Neural cell (in vitro differentiated cells): Measurements from ENCODE around the gene MALAT1. TPM values are rescaled to one million over a fixed set of nuclear protein-coding genes. Genes with fewer than 3 reads are reported as not detected.

Source experiments
- H2AFZ ChIP-seq: fragments of 200-600, 300-800 bp; sonication (generic), shearing (Covaris generic); 2 replicates; pipeline ENCODE4 v1.6.0; 2014; ENCODE audit warnings: low read depth, mild to moderate bottlenecking, antibody characterized with exemption, low read length, moderate library complexity
- H3F3A ChIP-seq: fragments of 200-600 bp; shearing (Covaris generic); 2 replicates; pipeline ENCODE4 v1.6.1; 2016; ENCODE audit warnings: mild to moderate bottlenecking, moderate library complexity, mixed read lengths, antibody characterized with exemption, low read length; ENCODE audit not compliant: insufficient read depth, poor library complexity, severe bottlenecking
- H3K27ac ChIP-seq: fragments of 200-600, 300-800 bp; sonication (generic), shearing (Covaris generic); 2 replicates; pipeline ENCODE4 v1.5.1; 2014; ENCODE audit warnings: mild to moderate bottlenecking, low read length, moderate library complexity
- H3K27me3 ChIP-seq: fragments of 300-800, 200-600 bp; sonication (generic), shearing (Covaris generic); 2 replicates; pipeline ENCODE4 v1.6.0; 2014; ENCODE audit warnings: mild to moderate bottlenecking, low read depth, low read length, moderate library complexity; ENCODE audit not compliant: insufficient read depth
- H3K36me3 ChIP-seq: fragments of 300-800, 200-600 bp; sonication (generic), shearing (Covaris generic); 2 replicates; pipeline ENCODE4 v1.5.1; 2014; ENCODE audit warnings: mild to moderate bottlenecking, antibody characterized with exemption, low read length, moderate library complexity; ENCODE audit not compliant: insufficient read depth
- H3K4me2 ChIP-seq: fragments of 300-800, 200-600 bp; sonication (generic), shearing (Covaris generic); 2 replicates; pipeline ENCODE4 v1.6.0; 2014; ENCODE audit warnings: mild to moderate bottlenecking, low read length
- H3K4me3 ChIP-seq: fragments of 300-800, 200-600 bp; sonication (generic), shearing (Covaris generic); 2 replicates; pipeline ENCODE4 v1.5.1; 2014; ENCODE audit warnings: mild to moderate bottlenecking, low read length, moderate library complexity
- H3K79me2 ChIP-seq: fragments of 200-600 bp; shearing (Covaris generic); replicated peaks from 2 replicates; pipeline ENCODE4 v1.6.0; 2014; ENCODE audit warnings: mild to moderate bottlenecking, low read length, moderate library complexity; ENCODE audit not compliant: insufficient read depth
- H3K9ac ChIP-seq: fragments of 300-800, 200-600 bp; sonication (generic), shearing (Covaris generic); 2 replicates; pipeline ENCODE4 v1.6.1; 2016; ENCODE audit warnings: mild to moderate bottlenecking, low read length, mixed read lengths
- H3K9me2 ChIP-seq: fragments of 200-600 bp; shearing (Covaris generic); 2 replicates; pipeline ENCODE4 v1.6.1; 2016; ENCODE audit warnings: mild to moderate bottlenecking, low read length, mixed read lengths; ENCODE audit not compliant: insufficient read depth
- H3K9me3 ChIP-seq: fragments of 200-600, 300-800 bp; sonication (generic), shearing (Covaris generic); 2 replicates; pipeline ENCODE4 v1.6.1; 2016; ENCODE audit warnings: mild to moderate bottlenecking, mixed run types, low read length, moderate library complexity, mixed read lengths
- H4K20me1 ChIP-seq: fragments of 200-600 bp; shearing (Covaris generic); 2 replicates; pipeline ENCODE4 v1.6.1; 2016; ENCODE audit warnings: mild to moderate bottlenecking, mixed run types; ENCODE audit not compliant: insufficient read depth
- EP300 ChIP-seq: fragments of 450-650 bp; conservative IDR thresholded peaks from 2 replicates; pipeline ENCODE4 v1.6.1; 2014; ENCODE audit warnings: antibody characterized with exemption, mild to moderate bottlenecking, moderate library complexity; ENCODE audit not compliant: poor library complexity, severe bottlenecking
- EZH2 ChIP-seq: fragments of 200-600, 300-800 bp; shearing (Covaris generic), sonication (generic); IDR thresholded peaks from 2 replicates; pipeline ENCODE4 v1.6.1; 2014; ENCODE audit warnings: antibody characterized with exemption, low read length, borderline replicate concordance, mild to moderate bottlenecking; ENCODE audit not compliant: insufficient read depth, poor library complexity, severe bottlenecking
- MXI1 ChIP-seq: fragments of 450-650 bp; conservative IDR thresholded peaks from 2 replicates; pipeline ENCODE4 v1.6.1; 2014; ENCODE audit warnings: antibody characterized with exemption, mild to moderate bottlenecking; ENCODE audit not compliant: poor library complexity, severe bottlenecking
- POLR2AphosphoS5 ChIP-seq: IDR thresholded peaks from 2 replicates; pipeline ENCODE4 v1.6.1; 2012
- RAD21 ChIP-seq: fragments of 450-650 bp; conservative IDR thresholded peaks from 2 replicates; pipeline ENCODE4 v1.6.1; 2014; ENCODE audit warnings: antibody characterized with exemption, mild to moderate bottlenecking, moderate library complexity
- SMC3 ChIP-seq: fragments of 450-650 bp; conservative IDR thresholded peaks from 2 replicates; pipeline ENCODE4 v1.6.1; 2014; ENCODE audit warnings: antibody characterized with exemption, mild to moderate bottlenecking, moderate library complexity; ENCODE audit not compliant: poor library complexity
- TAF1 ChIP-seq: IDR thresholded peaks from 2 replicates; pipeline ENCODE4 v1.6.1; 2012; ENCODE audit warnings: low read depth
- polyA plus RNA-seq: library from polyadenylated mRNA; depleted of rRNA; stranded (reverse); fragments of >200 nt; gene quantifications from 2 replicates; pipeline ENCODE4 v1.2.3, GENCODE V29; 2014
- TF ChIP-seq, protein P1 (sequence below): IDR thresholded peaks from 2 replicates; pipeline ENCODE4 v1.6.1; 2012; ENCODE audit warnings: borderline replicate concordance
- TF ChIP-seq, protein P2 (sequence below): fragments of 450-650 bp; IDR thresholded peaks from 2 replicates; pipeline ENCODE4 v1.5.1; 2014; ENCODE audit warnings: antibody characterized with exemption, mild to moderate bottlenecking, moderate library complexity; ENCODE audit not compliant: poor library complexity, severe bottlenecking

Gene MALAT1
- polyA plus RNA-seq, 1 donor from 2014 or later, result 1,383 TPM

DNA sequence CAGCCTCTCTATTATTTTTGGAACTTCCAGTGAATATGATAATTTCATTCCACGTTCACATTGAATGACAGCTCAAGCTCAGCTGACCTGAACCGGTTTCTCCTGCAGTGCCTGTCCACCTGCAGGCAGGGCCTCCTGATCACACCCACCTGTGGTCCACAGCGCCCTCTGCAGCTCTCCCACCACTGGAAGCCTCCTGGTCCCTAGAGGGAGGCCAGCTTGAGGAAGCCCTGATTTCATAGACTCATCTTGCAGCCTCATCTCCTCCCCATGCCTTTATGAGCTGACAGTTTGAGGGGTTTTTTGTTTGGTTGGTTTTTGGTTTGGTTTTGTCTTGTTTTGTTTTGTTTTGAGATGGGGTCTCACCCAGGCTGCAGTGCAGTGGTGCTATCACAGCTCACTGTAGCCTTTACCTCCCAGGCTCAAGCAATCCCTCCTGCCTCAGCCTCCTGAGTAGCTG is 29.9 kb upstream of the MALAT1 start:
- H3K27me3 ChIP-seq, result no peaks in the 10 kb centered on the region

DNA sequence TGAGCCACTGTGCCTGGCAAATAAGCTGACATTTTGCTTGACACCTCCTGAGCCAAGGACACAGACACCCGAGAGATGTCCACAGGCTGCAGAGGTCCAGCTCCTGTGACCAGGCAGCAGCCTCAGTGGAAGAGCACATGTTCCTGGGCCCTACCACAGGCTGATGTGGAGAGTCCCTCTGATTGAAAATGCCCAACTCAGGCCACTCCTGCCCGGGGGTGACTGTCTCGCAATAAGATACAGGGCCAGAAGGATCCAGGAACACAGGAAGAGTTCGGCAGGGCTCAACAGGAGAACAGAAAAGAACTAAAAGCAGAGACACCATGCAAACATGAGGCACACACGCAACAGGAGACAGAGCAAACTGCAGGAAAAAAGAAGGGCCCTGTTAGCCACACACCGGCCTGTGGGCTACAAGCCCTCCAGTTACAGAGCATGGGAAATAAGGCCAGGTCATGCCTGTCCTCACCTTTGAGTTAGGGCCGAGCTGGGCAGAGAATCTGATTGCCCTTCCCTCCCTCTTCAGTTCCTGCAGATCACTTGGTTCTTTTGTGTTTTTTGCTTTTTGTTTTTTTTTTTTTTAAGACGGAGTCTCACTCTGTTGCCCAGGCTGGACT is 28.3 kb upstream of the MALAT1 start:
- Histone ChIP-seq H3K79me2 (peaks cover 8% of the 10 kb centered on the region), H3K4me3 (no peak overlapping the region), H3K4me2 (no peak overlapping the region), H3K9ac (no peak overlapping the region), H4K20me1 (no peaks in the 10 kb centered on the region), H3F3A (no peaks in the 10 kb centered on the region), H3K36me3 (no peaks in the 10 kb centered on the region), H3K9me2 (no peaks in the 10 kb centered on the region), H3K9me3 (no peaks in the 10 kb centered on the region), H3K27ac (no peak overlapping the region), H2AFZ (no peak overlapping the region), H3K27me3 (no peaks in the 10 kb centered on the region)
- TF ChIP-seq EZH2, result no peak
- no peak for TF ChIP-seq TAF1
- no peak for TF ChIP-seq SMC3
- TF ChIP-seq, protein P1, sequence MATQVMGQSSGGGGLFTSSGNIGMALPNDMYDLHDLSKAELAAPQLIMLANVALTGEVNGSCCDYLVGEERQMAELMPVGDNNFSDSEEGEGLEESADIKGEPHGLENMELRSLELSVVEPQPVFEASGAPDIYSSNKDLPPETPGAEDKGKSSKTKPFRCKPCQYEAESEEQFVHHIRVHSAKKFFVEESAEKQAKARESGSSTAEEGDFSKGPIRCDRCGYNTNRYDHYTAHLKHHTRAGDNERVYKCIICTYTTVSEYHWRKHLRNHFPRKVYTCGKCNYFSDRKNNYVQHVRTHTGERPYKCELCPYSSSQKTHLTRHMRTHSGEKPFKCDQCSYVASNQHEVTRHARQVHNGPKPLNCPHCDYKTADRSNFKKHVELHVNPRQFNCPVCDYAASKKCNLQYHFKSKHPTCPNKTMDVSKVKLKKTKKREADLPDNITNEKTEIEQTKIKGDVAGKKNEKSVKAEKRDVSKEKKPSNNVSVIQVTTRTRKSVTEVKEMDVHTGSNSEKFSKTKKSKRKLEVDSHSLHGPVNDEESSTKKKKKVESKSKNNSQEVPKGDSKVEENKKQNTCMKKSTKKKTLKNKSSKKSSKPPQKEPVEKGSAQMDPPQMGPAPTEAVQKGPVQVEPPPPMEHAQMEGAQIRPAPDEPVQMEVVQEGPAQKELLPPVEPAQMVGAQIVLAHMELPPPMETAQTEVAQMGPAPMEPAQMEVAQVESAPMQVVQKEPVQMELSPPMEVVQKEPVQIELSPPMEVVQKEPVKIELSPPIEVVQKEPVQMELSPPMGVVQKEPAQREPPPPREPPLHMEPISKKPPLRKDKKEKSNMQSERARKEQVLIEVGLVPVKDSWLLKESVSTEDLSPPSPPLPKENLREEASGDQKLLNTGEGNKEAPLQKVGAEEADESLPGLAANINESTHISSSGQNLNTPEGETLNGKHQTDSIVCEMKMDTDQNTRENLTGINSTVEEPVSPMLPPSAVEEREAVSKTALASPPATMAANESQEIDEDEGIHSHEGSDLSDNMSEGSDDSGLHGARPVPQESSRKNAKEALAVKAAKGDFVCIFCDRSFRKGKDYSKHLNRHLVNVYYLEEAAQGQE, result no peak
- TF ChIP-seq RAD21, result no peak
- no peak for TF ChIP-seq MXI1
- TF ChIP-seq, protein P2, sequence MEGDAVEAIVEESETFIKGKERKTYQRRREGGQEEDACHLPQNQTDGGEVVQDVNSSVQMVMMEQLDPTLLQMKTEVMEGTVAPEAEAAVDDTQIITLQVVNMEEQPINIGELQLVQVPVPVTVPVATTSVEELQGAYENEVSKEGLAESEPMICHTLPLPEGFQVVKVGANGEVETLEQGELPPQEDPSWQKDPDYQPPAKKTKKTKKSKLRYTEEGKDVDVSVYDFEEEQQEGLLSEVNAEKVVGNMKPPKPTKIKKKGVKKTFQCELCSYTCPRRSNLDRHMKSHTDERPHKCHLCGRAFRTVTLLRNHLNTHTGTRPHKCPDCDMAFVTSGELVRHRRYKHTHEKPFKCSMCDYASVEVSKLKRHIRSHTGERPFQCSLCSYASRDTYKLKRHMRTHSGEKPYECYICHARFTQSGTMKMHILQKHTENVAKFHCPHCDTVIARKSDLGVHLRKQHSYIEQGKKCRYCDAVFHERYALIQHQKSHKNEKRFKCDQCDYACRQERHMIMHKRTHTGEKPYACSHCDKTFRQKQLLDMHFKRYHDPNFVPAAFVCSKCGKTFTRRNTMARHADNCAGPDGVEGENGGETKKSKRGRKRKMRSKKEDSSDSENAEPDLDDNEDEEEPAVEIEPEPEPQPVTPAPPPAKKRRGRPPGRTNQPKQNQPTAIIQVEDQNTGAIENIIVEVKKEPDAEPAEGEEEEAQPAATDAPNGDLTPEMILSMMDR, result no peak
- TF ChIP-seq EP300, result no peak
- no peak for TF ChIP-seq POLR2AphosphoS5

More for the DNA sequence above, 29.9 kb upstream of the MALAT1 start:
- Histone ChIP-seq H3F3A (no peaks in the 10 kb centered on the region), H3K4me2 (no peak overlapping the region), H3K9me3 (no peaks in the 10 kb centered on the region), H3K79me2 (peaks cover 8% of the 10 kb centered on the region), H4K20me1 (no peaks in the 10 kb centered on the region), H3K4me3 (no peak overlapping the region), H3K9ac (no peak overlapping the region), H3K9me2 (no peaks in the 10 kb centered on the region), H3K27ac (no peak overlapping the region), H2AFZ (no peak overlapping the region), H3K36me3 (no peaks in the 10 kb centered on the region)
- TF ChIP-seq, protein P2, result peak; percentile 43
- TF ChIP-seq RAD21, result no peak
